CD1c-positive myeloid dendritic cell (primary cell): ENCODE results near the gene LAYN.

Experiments
- DNase-seq: peaks from one replicate; pipeline ENCODE4 v3.0.0-alpha.2; 2016; ENCODE audit errors: extremely low spot score

Gene LAYN

DNA sequence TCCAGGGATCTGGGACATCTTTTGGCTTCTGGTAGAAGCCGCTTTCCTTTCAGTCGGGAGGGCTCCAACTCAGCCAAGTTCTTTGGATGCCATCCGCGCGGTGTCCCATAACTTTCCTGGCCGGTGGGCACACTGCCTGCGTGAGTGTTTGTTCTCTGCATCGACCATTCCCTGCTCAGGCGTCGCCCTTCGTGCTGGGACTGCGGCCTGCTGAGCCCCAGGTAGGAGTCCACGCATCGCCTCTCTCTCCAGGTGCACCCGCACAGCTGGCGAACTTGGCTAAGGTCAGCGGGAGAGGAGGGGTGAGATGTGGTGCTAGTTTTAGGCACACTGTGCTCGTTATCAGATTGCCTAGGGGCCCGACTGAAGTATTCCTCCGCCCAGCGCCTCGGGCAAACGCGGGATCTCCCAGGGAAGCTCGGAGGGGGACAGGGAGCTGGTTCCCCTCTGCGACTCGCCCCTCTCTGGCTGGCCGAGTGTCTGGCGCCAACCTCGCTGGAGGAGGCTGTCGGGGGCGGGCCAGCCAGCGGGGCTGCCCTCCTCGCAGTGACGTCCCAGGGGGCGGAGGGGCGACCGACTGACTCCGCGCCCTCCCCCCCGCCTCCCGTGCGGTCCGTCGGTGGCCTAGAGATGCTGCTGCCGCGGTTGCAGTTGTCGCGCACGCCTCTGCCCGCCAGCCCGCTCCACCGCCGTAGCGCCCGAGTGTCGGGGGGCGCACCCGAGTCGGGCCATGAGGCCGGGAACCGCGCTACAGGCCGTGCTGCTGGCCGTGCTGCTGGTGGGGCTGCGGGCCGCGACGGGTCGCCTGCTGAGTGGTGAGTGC is at the start of gene LAYN:
Gene LAYN (plus strand): TSS at position 607 of the 823 bp plus-strand sequence. CDS start 124 bp downstream, at position 731.
- peak; percentile 28 for DNase-seq

GRCh38 chr11:111494040-111494439 is 46.5 kb upstream of the LAYN start:
- DNase-seq: no peak

DNA sequence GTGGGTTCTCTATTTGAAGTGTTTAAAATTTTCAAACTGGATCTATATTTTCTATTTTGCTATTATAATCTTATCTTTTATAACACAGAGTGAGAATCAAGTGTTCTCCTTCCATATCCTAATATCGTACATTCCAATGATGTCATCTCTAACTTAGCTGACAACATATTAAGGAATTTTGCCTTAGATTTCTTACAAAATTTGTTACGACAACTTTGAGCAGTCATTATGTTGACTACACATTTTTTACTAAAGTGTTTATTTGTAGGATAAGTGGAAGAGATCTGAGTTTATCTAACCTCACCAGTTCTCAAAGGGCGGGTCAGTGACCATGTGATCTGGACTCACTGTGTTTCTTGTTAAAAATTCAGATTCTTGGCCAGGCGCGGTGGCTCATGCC is 41.0 kb upstream of the LAYN start:
- no peak for DNase-seq

GRCh38 chr11:111500481-111500880 is 40.0 kb upstream of the LAYN start:
- no peak for DNase-seq

GRCh38 chr11:111502611-111503010 is 37.9 kb upstream of the LAYN start:
- DNase-seq: no peak

DNA sequence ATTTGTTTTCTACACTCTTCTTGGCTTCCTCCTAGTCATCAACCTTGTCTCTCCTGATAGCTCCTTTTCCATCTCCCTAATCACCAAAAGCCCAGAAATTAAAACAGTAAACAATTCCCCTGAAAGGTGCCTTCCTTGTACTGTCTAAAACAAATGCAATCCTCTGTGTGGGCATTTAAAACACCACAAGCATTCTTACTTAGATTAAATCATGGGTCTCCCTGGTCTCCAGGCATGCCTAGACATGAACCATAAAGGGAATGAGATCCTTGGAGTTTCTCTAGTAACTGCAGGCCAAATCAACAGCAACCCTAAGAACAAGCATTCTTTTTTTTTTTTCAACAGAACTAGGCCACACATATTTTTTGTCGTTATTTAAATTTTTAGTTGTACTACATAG is 30.2 kb upstream of the LAYN start:
- no peak for DNase-seq

- peak; percentile 25 for DNase-seq
These were observed 28.0 kb upstream of the LAYN start, which contains the start of gene BTG4 for GRCh38 chr11:111512296-111513239. BTG4 (minus strand) TSS chr11:111512386; CDS start chr11:111498776, 13,610 bp downstream.

DNA sequence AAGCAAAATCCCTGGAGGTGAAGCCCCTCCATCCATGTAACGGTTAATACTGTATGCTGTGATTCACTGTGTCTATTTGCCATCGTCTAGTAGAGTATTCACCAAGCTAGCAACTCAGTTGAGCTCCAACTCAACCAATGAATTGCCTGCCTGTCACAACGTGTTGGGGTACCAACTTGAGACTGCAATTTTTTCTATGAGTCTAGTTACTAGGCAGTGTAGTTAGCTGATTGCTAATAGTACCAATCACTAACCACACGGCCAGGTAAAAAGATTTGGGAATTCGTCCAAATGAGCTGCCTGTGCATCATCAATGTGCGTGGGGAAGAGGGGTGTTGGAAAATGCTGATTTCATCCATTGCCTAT is 27.3 kb upstream of the LAYN start:
- no peak for DNase-seq

DNA sequence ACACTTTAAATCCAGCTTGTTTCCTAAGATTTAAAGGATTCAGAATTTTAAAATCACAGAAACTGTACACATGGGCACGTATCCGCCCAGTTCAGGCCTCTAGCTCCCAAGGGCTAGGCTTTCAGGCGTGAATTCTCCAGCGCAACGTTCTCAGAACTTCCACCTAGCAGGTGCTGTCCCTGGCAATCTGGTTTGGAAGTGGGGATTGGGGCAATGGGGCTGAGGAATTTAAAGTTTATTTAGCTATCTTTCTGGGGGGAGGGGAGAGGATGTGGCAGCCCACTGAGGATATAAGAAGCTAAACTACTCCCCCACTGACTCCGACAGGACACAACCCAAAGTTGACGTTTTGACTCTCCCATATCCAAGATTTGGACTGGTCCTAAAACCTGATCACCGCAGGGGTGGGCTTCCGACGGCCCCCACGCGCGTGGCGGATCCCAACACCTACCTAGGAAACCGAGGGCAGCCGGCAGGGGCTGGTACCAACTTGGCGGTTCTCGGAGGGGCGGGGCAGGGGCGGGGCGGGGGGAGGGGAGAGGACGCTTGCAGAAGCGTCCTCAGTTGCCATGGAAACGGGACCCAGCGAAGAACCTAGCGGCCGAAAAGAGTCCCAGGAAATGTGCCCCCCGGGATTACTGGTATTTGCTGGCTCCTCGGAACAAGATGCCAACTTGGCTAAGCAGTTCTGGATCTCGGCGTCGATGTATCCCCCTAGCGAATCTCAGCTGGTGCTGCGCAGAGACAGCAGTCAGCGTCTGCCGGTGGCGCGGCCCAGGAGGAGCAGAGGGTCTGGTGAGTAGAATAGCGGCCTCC is 26.1 kb upstream of the LAYN start, which contains the start of gene HOATZ:
Gene HOATZ (plus strand): TSS at position 563 of the 816 bp plus-strand sequence. CDS start 7 bp downstream, at position 570.
- no peak for DNase-seq

GRCh38 chr11:111515591-111515990 is 24.9 kb upstream of the LAYN start:
- DNase-seq: no peak

DNA sequence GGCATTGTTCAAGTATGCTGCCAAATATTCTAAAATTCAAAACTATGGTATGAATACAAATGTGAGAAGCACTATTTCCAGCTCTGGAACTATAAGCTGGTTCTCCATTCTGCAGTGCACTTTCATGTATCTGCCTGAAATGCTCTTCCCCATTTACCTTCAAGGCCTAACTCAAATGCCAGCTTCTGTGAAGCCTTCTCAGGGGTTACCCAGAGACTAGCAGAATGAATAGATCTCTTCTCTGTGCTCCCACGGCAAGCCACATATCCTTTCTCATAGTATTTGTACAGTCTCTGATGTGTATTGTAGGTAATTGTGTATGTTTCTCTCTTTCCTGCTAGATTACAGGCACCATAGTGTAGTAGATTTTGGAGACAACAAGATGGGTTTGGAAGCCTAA is 21.9 kb upstream of the LAYN start:
- DNase-seq: no peak

DNA sequence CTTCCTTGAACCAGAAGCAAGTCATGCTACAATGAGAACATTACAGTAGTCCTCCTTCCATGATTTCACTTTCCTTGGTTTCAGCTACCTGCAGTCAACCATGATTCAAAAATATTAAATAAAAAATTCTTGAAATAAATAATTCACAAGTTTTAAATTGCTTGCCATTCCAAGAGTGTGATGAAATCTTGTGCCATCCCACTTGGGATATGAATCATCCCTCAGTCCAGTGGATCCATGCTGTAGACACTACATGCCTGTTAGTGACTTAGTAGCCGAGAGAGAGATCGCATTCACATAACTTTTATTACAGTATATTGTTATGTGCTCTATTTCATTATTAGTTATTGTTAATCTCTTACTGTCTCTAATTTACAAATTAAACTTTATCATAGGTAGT is 20.0 kb upstream of the LAYN start:
- no peak for DNase-seq

- no peak for DNase-seq
These were observed 19.4 kb upstream of the LAYN start for GRCh38 chr11:111521135-111521534.

GRCh38 chr11:111522426-111522825 is 18.1 kb upstream of the LAYN start:
- no peak for DNase-seq

GRCh38 chr11:111523343-111523742 is 17.2 kb upstream of the LAYN start:
- no peak for DNase-seq

DNA sequence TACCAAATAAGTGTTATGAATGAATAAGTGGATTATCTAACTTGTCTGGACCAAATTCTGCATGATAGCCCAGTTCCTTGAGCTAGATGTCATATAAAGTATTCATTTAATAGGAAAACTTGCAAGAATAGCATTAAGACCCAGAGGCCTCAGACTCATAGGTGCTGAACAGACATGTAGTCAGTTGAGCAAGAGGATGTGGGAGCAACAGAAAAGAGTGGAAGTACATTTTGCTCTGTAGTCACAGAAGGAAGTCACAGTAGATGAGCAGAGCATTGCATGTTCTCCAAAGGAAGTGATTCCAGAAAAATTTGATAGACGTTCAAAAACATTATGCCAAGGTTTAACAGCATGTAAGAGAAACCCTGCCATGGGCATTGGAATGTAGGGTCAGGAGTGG is 16.5 kb upstream of the LAYN start:
- peak; percentile 31 for DNase-seq

GRCh38 chr11:111525456-111525855 is 15.1 kb upstream of the LAYN start:
- DNase-seq: no peak

GRCh38 chr11:111526501-111526900 is 14.0 kb upstream of the LAYN start:
- no peak for DNase-seq

DNA sequence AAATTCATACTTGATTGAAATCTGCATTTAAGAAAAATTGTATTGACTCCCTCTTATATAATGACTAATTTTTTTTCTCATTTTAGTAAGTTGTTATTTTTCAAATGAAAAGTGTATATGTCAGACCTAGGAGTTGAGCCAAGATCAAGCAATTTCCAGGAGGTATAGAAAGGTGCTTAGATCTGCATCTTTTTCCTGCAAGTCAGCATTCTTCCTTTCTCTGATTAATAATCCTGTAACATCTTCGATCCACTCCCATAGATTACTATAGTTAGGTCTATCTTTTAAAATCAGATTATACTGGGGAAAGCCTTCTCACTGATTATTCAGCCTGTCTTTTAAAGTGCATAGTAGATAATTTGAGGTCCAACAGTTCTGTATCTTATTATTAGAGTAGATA is 13.2 kb upstream of the LAYN start:
- no peak for DNase-seq

DNA sequence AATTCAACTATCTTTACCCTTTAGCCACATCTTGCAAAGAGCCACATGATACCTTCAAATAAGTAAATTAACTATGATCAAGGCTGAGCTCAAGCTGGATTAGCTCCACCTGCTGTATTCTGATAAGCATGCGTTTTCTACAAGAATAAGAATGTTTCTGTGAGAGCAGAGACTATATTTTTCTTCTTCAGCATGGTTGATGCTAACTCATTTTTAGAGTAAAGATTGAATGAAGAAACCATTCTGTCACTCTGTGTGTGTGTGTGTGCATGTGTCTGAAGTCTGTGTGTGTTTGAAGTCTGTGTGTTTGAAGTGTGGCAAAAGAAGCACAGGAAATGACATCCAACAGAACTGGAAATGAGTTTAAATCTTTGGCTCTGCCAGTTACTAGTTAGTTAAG is 12.0 kb upstream of the LAYN start:
- no peak for DNase-seq

DNA sequence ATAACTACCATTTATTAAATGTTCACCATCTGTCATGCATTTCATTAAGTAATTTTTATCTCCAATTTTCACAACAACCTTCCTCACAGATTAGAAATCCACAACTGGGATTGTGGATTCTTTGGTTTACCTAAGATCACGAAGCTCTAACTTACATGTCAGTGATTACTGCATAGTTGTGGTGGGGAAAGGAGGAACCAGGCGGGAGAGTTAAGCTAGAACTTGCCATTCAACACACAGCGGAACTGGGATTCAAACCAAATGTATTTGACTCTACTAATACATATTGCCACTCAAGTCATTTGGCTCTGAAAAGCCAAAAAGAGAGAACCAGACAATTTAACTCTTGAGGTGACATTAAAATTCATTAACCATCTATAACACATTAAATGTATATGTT is 10.4 kb upstream of the LAYN start:
- DNase-seq: peak; percentile 55

- no peak for DNase-seq
These were observed 9.4 kb upstream of the LAYN start for GRCh38 chr11:111531136-111531535.
